GM21423 (cell line): Measurements from ENCODE around the gene PLPP7.
"Not testable (repeated sequence)": the region's sequence is repeated elsewhere in the genome, so short reads cannot be mapped to it uniquely, and the experiment has no call there.

Experiments
- ATAC-seq: cut with Tn5 transposase; IDR thresholded peaks from one replicate; pipeline ENCODE4 v1.9.1; 2021; ENCODE audit warnings: mild to moderate bottlenecking, moderate library complexity; ENCODE audit not compliant: unreplicated experiment

PLPP7 gene

GRCh38 chr9:131289301-131290035, at the start of gene PLPP7:
Gene PLPP7 (plus strand): TSS chr9:131289723. CDS start chr9:131289998, 275 bp downstream.
- no peak for ATAC-seq

GRCh38 chr9:131240047-131240921, 49.2 kb upstream of the PLPP7 start:
- ATAC-seq = no peak

DNA sequence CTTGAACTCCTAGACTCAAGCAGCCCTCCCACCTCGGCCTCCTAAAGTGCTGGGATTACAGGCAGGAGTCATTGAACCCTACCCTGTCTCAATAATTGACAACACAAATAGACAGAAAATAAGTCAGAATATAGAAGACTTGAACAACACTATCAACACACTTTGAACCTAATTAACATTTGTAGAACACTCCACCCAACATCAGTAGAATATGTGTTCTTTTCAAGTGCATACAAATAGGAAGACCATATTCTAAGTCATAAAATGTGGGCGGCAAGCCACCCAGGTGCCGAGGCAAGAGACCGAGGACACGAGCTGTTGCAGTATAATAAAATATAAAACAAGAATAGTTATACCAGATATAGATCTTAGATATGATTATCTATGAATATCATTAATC, 45.2 kb upstream of the PLPP7 start:
- not testable (repeated sequence) for ATAC-seq

DNA sequence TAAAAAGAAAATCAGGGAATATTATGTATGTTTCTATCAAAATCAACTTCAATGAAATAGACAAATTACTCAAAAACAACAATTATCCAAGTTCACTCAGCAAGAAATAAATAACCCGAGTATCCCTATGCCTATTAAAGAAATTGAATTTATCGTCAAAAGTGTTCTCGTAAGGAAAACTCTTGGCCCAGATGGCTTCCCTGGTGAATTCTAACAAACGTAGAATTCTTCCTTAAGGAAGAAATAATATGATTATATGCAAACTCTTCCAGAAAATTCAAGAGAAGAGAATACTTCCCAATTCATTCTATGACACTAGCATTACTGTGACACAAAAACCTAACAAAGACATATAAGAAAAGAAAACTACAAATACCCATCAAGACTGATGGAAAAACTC, 42.9 kb upstream of the PLPP7 start:
- ATAC-seq = no peak

DNA sequence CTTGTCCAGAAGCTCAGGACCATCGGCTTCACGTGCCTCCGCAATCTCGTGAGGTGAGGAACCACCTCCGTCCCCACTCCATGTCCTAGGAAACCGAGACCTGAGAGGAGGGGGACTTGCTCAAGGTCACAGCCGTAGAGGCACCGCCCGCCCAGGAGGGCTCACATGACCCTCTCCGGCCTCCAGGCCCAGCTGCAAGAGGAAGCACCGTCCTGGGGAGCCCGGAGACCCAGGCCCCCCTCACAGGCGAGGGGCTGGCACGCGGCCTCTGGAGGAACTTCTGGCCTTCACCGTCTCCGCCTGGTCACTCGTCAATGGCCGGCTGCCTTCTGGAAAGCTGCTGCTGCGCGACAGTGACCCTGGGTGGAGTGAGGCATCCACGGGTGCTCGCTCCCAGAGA, 37.4 kb upstream of the PLPP7 start:
- no peak for ATAC-seq

- ATAC-seq = no peak
These were observed 35.5 kb upstream of the PLPP7 start for GRCh38 chr9:131253891-131254491.

DNA sequence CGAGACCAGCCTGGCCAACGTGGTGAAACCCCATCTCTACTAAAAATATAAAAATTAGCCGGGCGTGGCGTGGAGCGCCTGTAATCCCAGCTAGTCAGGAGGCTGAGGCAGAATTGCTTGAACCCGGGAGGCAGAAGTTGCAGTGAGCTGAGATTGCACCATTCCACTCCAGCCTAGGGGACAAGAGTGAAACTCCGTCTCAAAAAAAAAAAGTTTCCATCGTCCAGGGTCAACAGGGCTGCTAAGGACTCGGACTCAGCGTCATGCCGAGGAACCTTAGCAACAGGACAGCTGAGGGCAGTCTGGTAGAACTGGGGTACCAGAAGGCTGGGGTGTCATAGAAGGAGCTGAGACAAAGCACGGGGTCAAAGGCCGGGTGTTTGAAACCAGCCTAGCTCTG, 34.9 kb upstream of the PLPP7 start:
- no peak for ATAC-seq

GRCh38 chr9:131255676-131256197, 33.8 kb upstream of the PLPP7 start:
- ATAC-seq = peak; percentile 4

GRCh38 chr9:131257266-131258025, 32.1 kb upstream of the PLPP7 start:
- ATAC-seq = no peak

DNA sequence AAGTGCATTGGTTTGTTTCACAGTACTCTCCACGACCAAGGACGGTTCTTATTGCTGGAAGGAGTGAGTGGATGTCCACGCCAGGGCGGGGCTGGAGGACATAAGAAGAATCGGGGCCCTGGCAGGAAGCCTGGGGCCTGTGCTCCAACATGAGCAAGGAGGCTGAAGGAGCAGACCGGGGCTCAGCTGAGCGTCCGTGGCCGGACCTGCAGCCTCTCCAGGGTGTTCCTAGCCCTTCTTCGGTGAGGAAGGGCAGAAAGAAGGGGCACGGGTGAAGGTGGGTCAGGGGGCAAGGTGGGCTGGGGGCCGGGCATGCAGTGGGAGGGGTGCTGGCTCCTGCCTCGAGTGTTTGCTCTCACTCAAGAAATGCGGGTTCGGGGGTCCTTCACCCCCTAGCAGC, 31.3 kb upstream of the PLPP7 start:
- ATAC-seq = no peak

DNA sequence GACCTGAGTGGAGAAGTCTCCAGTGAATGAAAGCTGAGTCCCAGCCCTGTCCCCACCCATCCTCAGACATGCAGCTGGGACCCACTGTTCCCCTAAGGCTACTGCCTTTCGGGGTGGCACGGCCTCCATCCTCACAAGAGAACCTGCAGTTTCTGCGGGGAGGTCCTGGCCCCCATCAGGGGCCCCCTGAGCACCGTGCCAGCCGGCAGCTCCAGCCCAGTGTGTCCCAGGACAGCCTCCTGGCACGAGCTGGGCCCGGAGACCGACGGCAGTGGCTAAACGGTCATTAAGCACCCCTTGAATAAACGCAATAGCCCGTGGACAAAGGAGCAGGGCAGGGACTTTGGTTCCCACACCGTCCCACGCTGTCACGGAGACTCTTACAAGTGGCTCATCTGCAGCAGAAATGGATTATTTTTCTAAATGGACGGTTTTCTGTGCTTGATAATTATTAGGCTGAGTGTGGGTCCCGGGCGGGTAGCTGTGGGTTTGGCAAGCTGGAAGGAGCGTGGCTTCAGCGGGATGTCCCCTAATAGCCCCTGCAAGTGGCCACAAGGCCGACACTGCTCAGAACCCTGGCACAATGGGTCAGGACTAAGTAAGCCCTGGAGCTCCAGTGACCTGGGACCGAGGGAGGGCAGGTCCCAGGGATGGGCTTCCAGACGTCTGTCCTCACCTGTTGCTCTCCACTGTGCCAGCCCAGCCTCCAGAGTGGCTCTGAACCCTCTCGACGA, 30.7 kb upstream of the PLPP7 start:
- ATAC-seq = no peak

GRCh38 chr9:131259432-131259898, 30.1 kb upstream of the PLPP7 start:
- ATAC-seq = no peak

- ATAC-seq = no peak
These were observed 29.5 kb upstream of the PLPP7 start for GRCh38 chr9:131259916-131260597.

DNA sequence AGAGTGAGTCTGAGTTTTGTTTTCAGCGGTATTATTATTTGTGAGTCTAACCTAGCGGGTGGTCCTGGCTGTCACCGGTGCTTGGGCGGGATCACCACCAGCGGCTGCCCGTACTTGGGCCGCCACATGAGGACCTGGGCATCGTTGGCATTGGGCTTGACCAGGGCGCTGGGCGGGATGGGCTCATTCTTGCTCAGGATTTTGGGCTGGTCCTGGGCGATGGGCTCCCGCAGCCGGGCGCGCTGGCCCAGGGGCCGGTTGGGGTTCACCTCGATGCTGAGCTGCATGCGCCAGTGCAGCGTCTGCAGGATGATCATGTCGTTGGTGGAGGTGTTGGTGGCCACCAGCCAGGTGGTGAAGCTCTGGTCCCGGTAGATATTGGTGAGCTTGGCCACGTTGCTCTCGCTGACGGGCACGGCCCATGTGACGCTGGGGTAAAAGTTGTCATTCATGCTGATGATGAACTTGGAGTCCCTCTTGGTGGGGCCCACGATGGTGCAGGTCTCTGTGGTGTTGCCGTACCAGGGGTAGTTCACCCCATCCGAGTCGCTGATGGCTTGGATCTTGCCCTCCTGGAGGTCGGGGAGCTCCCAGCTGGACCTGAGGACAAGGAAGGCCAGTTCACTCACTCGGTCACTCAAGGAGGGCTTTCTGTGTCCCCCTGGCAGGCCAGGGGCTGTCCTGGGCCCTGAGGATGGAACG, 28.6 kb upstream of the PLPP7 start:
- ATAC-seq = no peak

- peak; percentile 55 for ATAC-seq
These were observed 27.0 kb upstream of the PLPP7 start for GRCh38 chr9:131262327-131263032.

- ATAC-seq = not testable (repeated sequence)
These were observed 26.5 kb upstream of the PLPP7 start for GRCh38 chr9:131263033-131263343.

GRCh38 chr9:131263701-131264100, 25.8 kb upstream of the PLPP7 start:
- no peak for ATAC-seq

DNA sequence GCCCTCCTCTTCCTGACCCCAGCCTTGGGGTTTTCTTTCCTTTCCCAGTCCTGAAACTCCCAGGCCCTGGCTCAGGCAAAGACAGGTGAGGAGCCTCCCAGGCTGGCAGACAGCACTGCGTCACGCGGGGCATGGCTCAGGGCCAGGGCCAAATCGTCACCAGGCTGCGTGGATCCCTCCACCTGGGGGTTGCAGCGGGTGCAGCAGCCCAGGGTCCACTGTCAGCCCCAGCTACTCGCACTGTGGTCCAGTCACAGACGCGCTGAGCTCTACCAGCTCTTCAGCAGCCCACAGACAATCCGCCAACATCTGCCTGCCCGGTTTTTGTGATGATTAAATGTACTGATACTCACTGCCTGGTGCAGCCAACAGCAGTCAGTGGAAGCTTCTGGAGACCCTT, 25.3 kb upstream of the PLPP7 start:
- no peak for ATAC-seq
